Activated T-helper 1 cell treated with anti-CD3 and anti-CD28 coated beads, Interleukin-2, amount 50 U/mL, for 16 hours (primary cell): ENCODE results near the gene CASTOR2.
"Not testable (repeated sequence)": the region's sequence is repeated elsewhere in the genome, so short reads cannot be mapped to it uniquely, and the experiment has no call there.

Source experiments
- DNase-seq, 2 donors: peaks; one replicate each; pipeline ENCODE4 v3.0.0-alpha.2; 2020; ENCODE audit warnings: low read depth in 1 of 2, low spot score in 1 of 2

The CASTOR2 gene

DNA sequence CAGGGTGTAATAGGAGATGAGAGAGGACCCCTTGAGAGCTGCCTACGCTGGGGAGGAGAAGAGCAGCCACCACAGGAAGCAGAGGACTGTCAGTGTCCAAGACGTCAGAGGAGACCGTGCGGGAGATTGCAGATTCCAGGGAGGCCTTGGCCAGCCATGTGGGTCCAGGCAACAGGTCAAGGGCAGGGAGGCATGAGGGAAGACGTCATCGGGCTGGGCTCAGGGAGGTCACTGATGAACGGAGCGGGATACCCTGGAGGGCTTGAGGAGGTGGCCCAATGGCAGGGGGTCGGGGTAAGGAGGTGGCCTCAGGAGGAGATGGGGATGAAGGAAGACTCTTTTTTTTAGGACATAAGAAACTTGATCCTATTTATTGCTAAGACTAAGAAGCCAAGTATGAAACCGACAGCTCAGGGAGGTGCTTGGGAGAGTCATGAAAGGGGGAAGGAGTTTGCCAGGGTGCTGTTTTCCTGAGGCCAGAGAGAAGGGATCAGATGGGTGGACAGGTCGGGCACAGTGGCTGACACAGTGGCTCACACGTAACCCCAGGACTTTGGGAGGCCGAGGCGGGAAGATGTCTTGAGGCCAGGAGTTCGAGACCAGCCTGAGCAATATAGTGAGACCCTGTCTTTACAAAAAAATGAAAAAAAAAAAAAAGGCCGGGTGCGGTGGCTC, 30.5 kb downstream of the CASTOR2 start:
- not testable (repeated sequence) for DNase-seq

- not testable (repeated sequence) for DNase-seq
Observed at GRCh38 chr7:74996361-74996760, 31.9 kb downstream of the CASTOR2 start.

DNA sequence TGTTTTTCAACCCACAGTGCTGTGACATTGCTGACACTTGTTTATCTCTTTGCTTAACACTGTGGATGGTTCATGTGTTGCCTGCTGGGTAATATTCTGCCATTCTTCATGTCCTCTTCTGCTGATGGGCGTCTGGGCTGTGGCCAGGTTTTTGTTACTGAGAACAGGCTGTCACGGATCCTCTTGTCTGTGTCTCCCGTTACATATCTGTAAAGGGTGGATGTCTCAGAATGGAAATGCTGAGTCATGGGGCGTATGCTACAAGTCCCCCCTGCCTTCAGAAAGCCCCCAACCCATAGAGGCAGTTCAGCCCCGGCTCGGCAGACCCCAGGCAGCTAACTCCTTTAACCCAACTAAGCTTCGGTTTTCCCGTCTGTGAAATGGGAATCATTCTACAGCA, 33.3 kb downstream of the CASTOR2 start:
- DNase-seq: not testable (repeated sequence)

DNA sequence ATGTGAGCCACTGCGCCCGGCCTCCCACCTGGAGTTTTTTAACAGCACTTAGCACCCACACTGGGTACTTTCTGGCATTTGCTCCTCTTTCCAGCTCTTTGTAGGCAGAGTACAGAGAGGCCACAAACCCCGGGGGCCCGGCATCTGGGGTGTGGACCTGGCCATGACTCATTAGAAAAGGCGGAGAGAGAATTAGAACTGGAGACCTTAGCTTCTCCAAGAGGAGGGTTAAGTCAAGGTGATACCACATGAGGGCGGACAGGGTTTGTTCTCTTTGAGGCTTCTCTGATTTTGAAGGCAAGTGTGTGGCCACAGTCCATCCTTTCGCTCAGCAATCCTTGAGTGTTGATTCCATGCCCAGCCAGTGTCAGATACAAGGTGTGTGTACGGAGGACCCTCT, 36.9 kb downstream of the CASTOR2 start:
- not testable (repeated sequence) for DNase-seq

- no peak for DNase-seq
Observed at GRCh38 chr7:75010036-75010435, 45.5 kb downstream of the CASTOR2 start.

DNA sequence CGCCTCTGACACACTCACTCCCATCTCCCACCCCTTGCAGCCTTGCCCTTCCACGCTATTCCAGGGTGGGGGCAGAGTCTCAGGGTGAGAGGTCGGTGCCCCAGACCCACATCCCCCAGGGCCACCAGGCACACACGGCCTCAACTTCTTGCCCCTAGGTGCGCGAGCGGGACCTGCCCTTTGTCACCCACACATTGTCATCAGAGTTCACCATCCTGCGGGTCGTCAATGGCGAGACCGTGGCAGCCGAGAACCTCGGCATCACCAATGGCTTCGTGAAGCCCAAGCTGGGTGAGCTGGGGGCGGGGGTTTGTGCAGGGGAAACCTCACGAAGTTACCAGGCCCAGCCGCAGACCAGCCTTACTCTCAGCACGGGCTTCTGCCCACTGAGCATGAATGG, 53.3 kb downstream of the CASTOR2 start:
- no peak for DNase-seq

DNA sequence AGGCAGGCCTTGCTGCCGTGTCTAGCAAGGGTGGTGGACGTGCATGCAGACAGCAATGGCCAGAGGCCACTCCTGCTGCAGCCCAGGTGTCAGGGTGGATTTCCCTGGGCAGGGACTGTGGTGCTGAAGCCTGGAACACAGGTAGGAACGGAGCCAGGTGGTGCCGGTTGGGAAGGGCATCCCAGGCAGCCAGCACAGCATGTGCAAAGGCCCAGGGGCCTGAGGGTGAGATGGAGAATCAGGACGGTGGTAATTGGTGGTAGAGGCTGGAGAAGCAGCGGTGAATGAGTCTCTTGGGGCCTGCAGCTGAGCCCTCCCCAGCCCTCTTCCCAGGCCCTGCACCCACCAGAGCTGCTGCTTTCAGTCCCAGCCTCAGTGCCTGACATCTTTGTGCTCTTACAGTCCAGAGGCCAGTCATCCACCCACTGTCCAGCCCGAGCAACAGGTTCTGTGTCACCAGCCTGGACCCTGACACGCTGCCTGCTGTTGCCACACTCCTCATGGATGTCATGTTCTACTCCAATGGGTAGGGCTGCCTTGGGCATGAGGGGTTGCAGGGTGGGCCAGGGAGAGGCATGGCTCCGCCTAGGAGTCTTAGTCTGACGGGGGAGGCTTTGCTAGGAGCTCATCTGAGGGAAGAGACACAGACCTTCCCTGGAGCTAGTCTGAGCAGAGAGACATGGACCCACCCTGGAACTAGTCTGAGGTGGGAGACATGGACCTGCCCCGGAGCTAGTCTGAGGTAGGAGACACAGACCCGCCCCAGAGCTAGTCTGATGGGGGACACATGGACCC, 54.3 kb downstream of the CASTOR2 start:
- no peak for DNase-seq

DNA sequence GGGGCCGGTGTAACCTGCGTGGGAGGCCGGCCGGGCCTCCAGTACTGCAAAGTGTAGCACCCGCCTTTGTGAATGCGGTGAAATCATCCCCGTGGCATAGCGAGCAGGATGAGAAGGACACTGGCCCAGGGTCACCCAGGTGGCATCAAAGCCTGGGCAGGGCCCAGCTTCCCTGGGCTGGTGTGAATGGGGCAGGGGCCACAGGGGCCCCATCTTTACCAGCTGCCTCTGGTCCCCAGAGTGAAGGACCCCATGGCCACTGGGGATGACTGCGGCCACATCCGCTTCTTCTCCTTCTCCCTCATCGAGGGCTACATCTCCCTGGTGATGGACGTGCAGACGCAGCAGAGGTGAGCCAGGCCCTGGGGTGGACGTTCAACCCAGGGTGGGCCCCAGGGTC, 55.3 kb downstream of the CASTOR2 start:
- DNase-seq: no peak

DNA sequence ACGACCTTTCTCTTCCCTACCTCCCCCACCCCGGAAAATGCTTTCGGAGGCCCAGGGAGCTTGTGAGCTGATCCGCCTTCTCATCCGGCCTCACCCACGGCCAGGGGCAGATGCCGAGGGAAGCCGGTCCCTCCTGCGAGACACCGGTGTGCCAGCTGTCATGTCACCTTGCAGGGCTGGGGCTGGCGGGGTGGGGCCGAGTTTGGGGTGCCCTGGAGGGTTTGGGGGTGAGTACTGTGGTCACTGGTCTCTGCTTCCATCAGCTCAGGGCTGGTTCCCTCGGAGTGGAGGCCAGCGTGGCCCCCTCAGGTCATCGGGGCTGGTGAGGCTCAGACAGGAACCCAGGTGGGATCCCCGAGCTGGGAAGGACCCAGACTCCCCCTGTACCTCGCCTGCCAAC, 60.4 kb downstream of the CASTOR2 start:
- no peak for DNase-seq

- no peak for DNase-seq
Observed at GRCh38 chr7:75028299-75028698, 63.8 kb downstream of the CASTOR2 start.

- no peak for DNase-seq
Observed at GRCh38 chr7:75033064-75033463, 68.6 kb downstream of the CASTOR2 start.

DNA sequence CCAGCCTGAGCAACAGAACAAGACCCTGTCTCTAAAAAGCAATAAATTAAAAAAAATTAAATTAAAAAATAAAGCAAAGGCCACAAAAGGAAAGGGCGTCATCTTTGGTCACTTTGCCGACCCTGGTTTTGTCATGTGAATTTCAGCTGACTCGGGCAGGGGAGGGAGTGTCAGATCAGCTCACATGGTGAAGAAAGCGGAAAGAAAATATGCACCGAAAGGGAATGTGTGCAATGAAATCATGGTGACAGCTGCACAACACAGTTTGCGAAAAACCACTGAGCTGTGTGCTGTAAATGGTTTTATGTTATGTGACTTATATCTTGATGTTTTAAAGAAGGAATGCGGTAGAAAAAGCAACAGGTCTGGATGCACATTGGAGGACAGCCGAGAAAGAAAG, 69.3 kb downstream of the CASTOR2 start:
- DNase-seq: no peak

GRCh38 chr7:75038508-75038907, 74.0 kb downstream of the CASTOR2 start:
- no peak for DNase-seq

DNA sequence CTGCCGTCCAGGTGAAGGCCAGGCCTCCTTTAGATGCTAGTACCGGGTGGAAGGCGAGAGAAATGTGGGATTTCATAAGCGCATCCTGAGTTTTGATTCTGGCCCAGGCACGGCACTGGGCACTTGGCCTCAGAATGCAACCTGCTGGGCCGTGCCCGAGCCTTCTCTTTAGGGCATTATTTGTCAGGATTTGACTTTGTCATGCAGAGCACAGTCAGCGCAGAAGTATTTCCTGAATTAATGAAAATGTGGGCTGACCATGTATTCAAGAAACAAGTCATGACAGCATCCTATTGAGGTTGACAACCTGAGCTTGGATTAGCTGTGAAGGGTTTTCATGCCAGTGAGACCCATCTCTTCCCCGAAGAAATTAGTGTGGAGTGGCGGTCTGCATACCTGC, 74.7 kb downstream of the CASTOR2 start:
- no peak for DNase-seq

- DNase-seq: no peak
Observed at GRCh38 chr7:75039709-75040108, 75.2 kb downstream of the CASTOR2 start.

DNA sequence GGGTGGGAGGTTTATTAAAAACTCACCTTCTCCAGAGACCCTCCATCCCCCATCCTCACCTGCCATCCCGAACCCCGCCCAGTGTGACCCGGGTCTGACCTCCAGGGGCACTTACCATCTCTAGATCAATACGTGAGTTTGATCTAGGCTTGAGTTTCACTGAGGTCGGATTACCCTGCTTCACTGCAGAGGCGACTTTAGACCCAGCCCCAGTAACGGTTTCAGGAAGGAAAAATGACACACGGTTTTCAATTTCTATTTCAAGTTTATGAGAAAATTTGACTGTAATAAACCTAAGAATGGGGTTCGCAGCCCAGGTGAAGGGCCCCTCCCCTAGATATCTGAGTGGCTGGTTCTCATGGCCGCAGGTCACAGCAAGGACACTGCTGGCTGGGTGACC, 76.0 kb downstream of the CASTOR2 start:
- DNase-seq: no peak

DNA sequence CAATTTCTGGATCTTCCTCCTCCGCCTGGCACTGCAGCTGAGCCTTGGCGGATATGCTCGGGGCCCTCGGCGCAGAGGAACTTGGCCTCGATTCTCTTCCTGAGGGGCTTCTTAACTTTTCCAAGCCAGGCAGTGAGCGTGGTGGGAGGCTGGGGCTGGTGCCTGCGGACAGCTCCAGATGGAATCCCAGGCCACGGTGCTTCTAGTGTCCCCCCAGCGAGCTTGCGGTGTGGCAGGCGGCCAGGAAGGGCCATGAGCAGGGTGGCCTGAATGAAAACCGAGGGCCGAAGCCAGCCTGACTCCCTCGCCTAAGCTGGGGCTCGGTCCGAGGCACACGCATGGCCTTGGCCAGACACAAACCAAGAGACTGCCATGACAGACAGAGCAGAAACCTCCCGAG, 77.8 kb downstream of the CASTOR2 start:
- DNase-seq: no peak

GRCh38 chr7:75042831-75043703, 78.6 kb downstream of the CASTOR2 start:
- DNase-seq: no peak

- DNase-seq: no peak
Observed at GRCh38 chr7:75045881-75046280, 81.4 kb downstream of the CASTOR2 start.

DNA sequence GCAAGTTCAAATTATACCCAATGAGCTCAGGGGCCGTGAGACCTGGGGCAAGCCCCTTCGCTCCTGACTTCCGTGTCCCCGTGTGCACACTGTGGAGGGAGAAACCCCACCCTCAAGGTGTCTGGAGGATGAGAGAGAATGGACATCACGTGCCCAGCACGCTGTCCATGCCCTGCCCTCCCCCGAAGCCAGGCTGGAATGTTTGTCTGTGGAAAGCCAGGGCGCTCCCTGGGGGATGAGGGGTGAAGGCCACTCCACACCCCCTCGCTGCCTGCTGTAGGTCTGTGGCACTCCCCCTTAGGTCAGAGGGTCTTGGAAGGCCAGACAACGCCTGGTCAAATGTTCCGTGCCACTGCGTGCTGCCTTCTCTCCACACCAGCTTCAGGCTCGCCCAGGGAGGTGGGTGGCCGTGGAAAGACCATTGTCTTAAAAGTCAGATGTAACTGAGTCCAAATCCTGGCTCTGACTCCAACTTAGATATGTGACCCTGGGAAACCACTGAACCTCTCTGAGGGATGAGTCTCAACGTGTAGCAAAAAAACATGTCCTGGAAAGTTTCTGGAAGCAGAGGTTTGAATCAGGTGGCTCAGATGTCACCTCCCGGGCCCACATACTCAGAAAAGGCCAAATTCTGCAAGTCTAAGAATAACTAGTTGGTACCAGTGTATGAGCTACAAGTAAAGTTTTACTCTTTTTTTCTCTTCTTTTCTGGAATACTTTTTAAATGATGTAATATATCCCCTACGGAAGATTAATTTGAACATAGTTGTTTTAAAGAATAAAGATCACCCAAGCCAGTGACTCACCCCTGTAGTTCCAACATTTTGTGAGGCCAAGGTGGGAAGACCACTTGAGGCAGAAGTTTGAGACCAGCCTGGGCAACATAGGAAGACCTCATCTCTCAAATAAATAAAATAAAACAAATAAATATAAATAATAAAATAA, 84.2 kb downstream of the CASTOR2 start:
- no peak for DNase-seq

- DNase-seq: no peak
Observed at GRCh38 chr7:75049817-75050216, 85.3 kb downstream of the CASTOR2 start.
